D721Med (cell line): ENCODE data around the gene ZER1.
"Not testable (repeated sequence)": the region's sequence is repeated elsewhere in the genome, so short reads cannot be mapped to it uniquely, and the experiment has no call there.

Experiments
- DNase-seq: peaks from one replicate; pipeline ENCODE4 v3.0.0; 2011; ENCODE audit warnings: low spot score; ENCODE audit not compliant: insufficient read length
- FAIRE-seq: peaks from 2 replicates; lab custom pipeline; 2011; peaks lifted over from hg19 to GRCh38; lab: Jason Lieb, UNC
- CTCF ChIP-seq: IDR thresholded peaks from 2 replicates; pipeline ENCODE4 v1.5.1; 2012; ENCODE audit warnings: mild to moderate bottlenecking, control low read depth; ENCODE audit not compliant: insufficient read depth; ENCODE audit errors: missing control alignments

Gene ZER1

GRCh38 chr9:128800061-128800460 is 28.3 kb upstream of the ZER1 start:
- FAIRE-seq (no peak), DNase-seq (no peak)
- TF ChIP-seq CTCF, result no peak

- no peak for FAIRE-seq
- DNase-seq, result no peak
- TF ChIP-seq CTCF, result no peak
Observed at GRCh38 chr9:128798896-128799295, 27.2 kb upstream of the ZER1 start.

- not testable (repeated sequence) for FAIRE-seq, DNase-seq
Observed at GRCh38 chr9:128794961-128795360, 23.2 kb upstream of the ZER1 start.

- DNase-seq (no peak), FAIRE-seq (no peak)
- TF ChIP-seq CTCF, result no peak
Observed at GRCh38 chr9:128792978-128793686, 21.4 kb upstream of the ZER1 start.

GRCh38 chr9:128792134-128792533 is 20.4 kb upstream of the ZER1 start:
- no peak for FAIRE-seq

GRCh38 chr9:128790536-128790935 is 18.8 kb upstream of the ZER1 start:
- DNase-seq (no peak), FAIRE-seq (no peak)
- no peak for TF ChIP-seq CTCF

More at GRCh38 chr9:128792134-128792533, 20.4 kb upstream of the ZER1 start:
- no peak for TF ChIP-seq CTCF
- no peak for DNase-seq

- no peak for DNase-seq
- no peak for TF ChIP-seq CTCF
- no peak for FAIRE-seq
Observed at GRCh38 chr9:128788445-128788844, 16.7 kb upstream of the ZER1 start.

GRCh38 chr9:128787659-128788058 is 15.9 kb upstream of the ZER1 start:
- no peak for DNase-seq
- FAIRE-seq, result no peak
- TF ChIP-seq CTCF, result no peak
